ENCODE data around the gene SULT4A1. TPM values are rescaled to one million over a fixed set of nuclear protein-coding genes. Genes with fewer than 3 reads are reported as not detected.

SULT4A1 gene
- total and polyA plus RNA-seq, 2 of the 4 experiments (the other 2 are of a cell fraction), result 1.1 to 5.2 TPM

- DNase-seq (no peak), ATAC-seq (ENCODE audit: low read depth) (no peak)
- H2AFZ ChIP-seq (replicated peaks; ENCODE audit: low read length, poor library complexity), result peak overlapping the region; percentile 99
- H4K20me1 ChIP-seq (ENCODE audit: insufficient read depth, low read length), result no peaks in the 10 kb centered on the region
- peak overlapping the region; percentile 94 for H3K4ac ChIP-seq (ENCODE audit: low read depth, low read length)
- H4K5ac ChIP-seq (ENCODE audit: low read depth, low read length), result peak overlapping the region; percentile 93
- peak overlapping the region; percentile 87 for H3K9ac ChIP-seq (ENCODE audit: low read depth, low read length)
- H3K9me3 ChIP-seq (ENCODE audit: control insufficient read depth, insufficient read depth, low read length), result no peaks in the 10 kb centered on the region
- peaks cover 12 to 23% of the 10 kb centered on the region in 2 experiments for H3K79me1 ChIP-seq (ENCODE audit: low read depth in 1 of 2, low read length in 2 of 2)
- no TSS peak for BruUV-seq (replicated peaks)
- CTCF ChIA-PET, result no interaction called here
- H3K18ac ChIP-seq (ENCODE audit: low read depth, low read length), result no peak overlapping the region
- no peak overlapping the region for H2BK15ac ChIP-seq (ENCODE audit: low read depth, low read length)
- H2BK20ac ChIP-seq (ENCODE audit: low read depth, low read length), result no peak overlapping the region
- 57% methylated on average over 1 of the region's 6 CpGs; no CpG with 5 or more reads in 1 of the 2 experiments for WGBS, 2 experiments (ENCODE audit: extremely low coverage in 2 of 2, insufficient read length in 1 of 2)
- H3K4me3 ChIP-seq (ENCODE audit: insufficient read depth, low read depth, low read length), result peak overlapping the region; percentile 58
- intact Hi-C loops (cut with micrococcal nuclease), result loop anchor here (5.0 kb wide), 1 partner anchor 551 kb away; no protein-coding TSS in a partner anchor
- peak overlapping the region; percentile 69 for H2BK5ac ChIP-seq (ENCODE audit: low read depth, low read length, poor library complexity, severe bottlenecking)
- POLR2A ChIA-PET (ENCODE audit: unreplicated experiment), result no interaction called here
- peak overlapping the region; percentile 74 for H4K91ac ChIP-seq (ENCODE audit: insufficient read depth, low read depth, low read length)
- H3K56ac ChIP-seq (ENCODE audit: extremely low read depth, insufficient read depth, low read length), result peak overlapping the region; percentile 45; the same call in 1 of the 2 replicates
- H3K9me1 ChIP-seq (ENCODE audit: insufficient read depth, low read length), result peaks cover 7% of the 10 kb centered on the region
- peak overlapping the region; percentile 85 for H2AK5ac ChIP-seq (ENCODE audit: low read depth, low read length)
- H2AK9ac ChIP-seq (replicated peaks; ENCODE audit: low read depth, low read length, poor library complexity), result peak overlapping the region; percentile 92
- no peaks in the 10 kb centered on the region for H3K36me3 ChIP-seq (ENCODE audit: control insufficient read depth, insufficient read depth, low read length)
- H2BK120ac ChIP-seq (ENCODE audit: low read depth, low read length), result peak overlapping the region; percentile 28; the same call in 1 of the 2 replicates
- peak overlapping the region; percentile 87; the same call in 1 of the 2 replicates for H3K23ac ChIP-seq (ENCODE audit: low read depth, low read length)
- dilution Hi-C loops (cut with HindIII; ENCODE audit: low sequenced_read_pairs, unreplicated experiment), result no loop called here
- TF ChIP-seq POLR2A (IDR thresholded peaks at IDR 0.05; ENCODE audit: low read depth, low read length), result no peak
- TF ChIP-seq RFX5 (IDR thresholded peaks at IDR 0.05; ENCODE audit: low read depth, low read length), result no peak
- no peak for TF ChIP-seq CTCF (conservative IDR thresholded peaks at IDR 0.05; ENCODE audit: low read depth, low read length)
- no peak for TF ChIP-seq ELK1 (IDR thresholded peaks at IDR 0.05; ENCODE audit: borderline replicate concordance, low read depth, low read length)
- no peak for TF ChIP-seq CEBPB (IDR thresholded peaks at IDR 0.05; ENCODE audit: low read depth, low read length)
- TF ChIP-seq MAFK (IDR thresholded peaks at IDR 0.05; ENCODE audit: low read depth, low read length), result no peak
- peak overlapping the region; percentile 87 for H3K27ac ChIP-seq (ENCODE audit: insufficient read depth, low read length)
- H3K14ac ChIP-seq (replicated peaks; ENCODE audit: low read depth, low read length), result peak overlapping the region; percentile 98
- peak overlapping the region; percentile 92 to 99 for H4K8ac ChIP-seq (ENCODE audit: low read depth in 2 of 2, low read length in 2 of 2)
- no peaks in the 10 kb centered on the region for H3K27me3 ChIP-seq (ENCODE audit: control insufficient read depth, insufficient read depth, low read length)
- in situ Hi-C loops (cut with MboI; ENCODE audit: low sequenced_read_pairs), result no loop called here
- peaks cover 6% of the 10 kb centered on the region for H3K4me1 ChIP-seq (ENCODE audit: control insufficient read depth, insufficient read depth, low read length)
- H3K4me2 ChIP-seq (ENCODE audit: low read depth, low read length), result peak overlapping the region; percentile 90
These were observed 49.4 kb downstream of the SULT4A1 start for GRCh38 chr22:43812890-43813289.
